SU-DHL-6 (cell line): ENCODE measurements around the gene KCTD19.

Experiments
- H2AFZ ChIP-seq: fragments of 200-600 bp; sonication (generic); 2 replicates; pipeline ENCODE4 v1.6.1; 2014; ENCODE audit warnings: low read depth, mild to moderate bottlenecking, moderate library complexity, mixed read lengths, antibody characterized with exemption, low read length; ENCODE audit not compliant: severe bottlenecking
- H3F3A ChIP-seq: fragments of 200-600 bp; shearing (Covaris generic); 2 replicates; pipeline ENCODE4 v1.6.0; 2016; ENCODE audit warnings: antibody characterized with exemption, mild to moderate bottlenecking; ENCODE audit not compliant: insufficient read depth
- H3K27ac ChIP-seq: fragments of 200-600 bp; sonication (generic); 2 replicates; pipeline ENCODE4 v1.5.1; 2016; ENCODE audit warnings: low read depth, mild to moderate bottlenecking, low read length, moderate library complexity, mixed read lengths
- H3K27me3 ChIP-seq: fragments of 200-600 bp; sonication (generic), shearing (Covaris generic); 2 replicates; pipeline ENCODE4 v1.6.0; 2014; ENCODE audit warnings: mild to moderate bottlenecking, low read length
- H3K36me3 ChIP-seq: fragments of 200-600 bp; sonication (generic); 2 replicates; pipeline ENCODE4 v1.6.1; 2014; ENCODE audit warnings: mild to moderate bottlenecking, low read length, mixed read lengths
- H3K4me2 ChIP-seq: fragments of 300-600, 200-600 bp; shearing (Covaris generic), sonication (generic); 2 replicates; pipeline ENCODE4 v1.6.0; 2014; ENCODE audit warnings: low read length, low read depth, mild to moderate bottlenecking; ENCODE audit not compliant: poor library complexity, severe bottlenecking
- H3K4me3 ChIP-seq: fragments of 200-600 bp; sonication (generic); 2 replicates; pipeline ENCODE4 v1.5.1; 2014; ENCODE audit warnings: antibody characterized with exemption, low read length, mild to moderate bottlenecking, mixed read lengths; ENCODE audit not compliant: insufficient read depth, poor library complexity, severe bottlenecking
- H3K79me2 ChIP-seq: fragments of 200-600 bp; sonication (generic); 2 replicates; pipeline ENCODE4 v1.6.1; 2014; ENCODE audit warnings: mild to moderate bottlenecking, low read length, moderate library complexity; ENCODE audit not compliant: insufficient read depth
- H3K9ac ChIP-seq: fragments of 200-600 bp; sonication (generic); 2 replicates; pipeline ENCODE4 v1.7.0; 2014; ENCODE audit warnings: mild to moderate bottlenecking, low read length
- H3K9me2 ChIP-seq: fragments of 200-600 bp; sonication (generic); replicated peaks from 2 replicates; pipeline ENCODE4 v1.6.1; 2014; ENCODE audit warnings: low read length; ENCODE audit not compliant: insufficient read depth
- H3K9me3 ChIP-seq: fragments of 200-600 bp; sonication (generic); 2 replicates; pipeline ENCODE4 v1.6.1; 2014; ENCODE audit warnings: low read length, mixed read lengths; ENCODE audit not compliant: insufficient read depth
- H4K20me1 ChIP-seq: fragments of 200-600 bp; sonication (generic); 2 replicates; pipeline ENCODE4 v1.6.1; 2014; ENCODE audit warnings: low read depth, mild to moderate bottlenecking, antibody characterized with exemption, low read length, moderate library complexity, mixed read lengths
- EZH2phosphoT487 ChIP-seq: fragments of 200-600 bp; sonication (generic), shearing (Covaris generic); conservative IDR thresholded peaks from 2 replicates; pipeline ENCODE4 v1.6.1; 2018; ENCODE audit warnings: mild to moderate bottlenecking, antibody characterized with exemption, low read length, moderate library complexity, mixed read lengths
- TF ChIP-seq, protein P1 (sequence below): fragments of 200-600 bp; sonication (generic); IDR thresholded peaks from one replicate; pipeline ENCODE4 v1.5.1; 2017; ENCODE audit warnings: antibody characterized with exemption, mild to moderate bottlenecking, low read length, moderate library complexity; ENCODE audit not compliant: insufficient read depth, poor library complexity, severe bottlenecking

Gene KCTD19

GRCh38 chr16:67302970-67303369 lies 23.6 kb downstream of the KCTD19 start:
- no peak overlapping the region for H3K4me3 ChIP-seq
- TF ChIP-seq, protein P1, sequence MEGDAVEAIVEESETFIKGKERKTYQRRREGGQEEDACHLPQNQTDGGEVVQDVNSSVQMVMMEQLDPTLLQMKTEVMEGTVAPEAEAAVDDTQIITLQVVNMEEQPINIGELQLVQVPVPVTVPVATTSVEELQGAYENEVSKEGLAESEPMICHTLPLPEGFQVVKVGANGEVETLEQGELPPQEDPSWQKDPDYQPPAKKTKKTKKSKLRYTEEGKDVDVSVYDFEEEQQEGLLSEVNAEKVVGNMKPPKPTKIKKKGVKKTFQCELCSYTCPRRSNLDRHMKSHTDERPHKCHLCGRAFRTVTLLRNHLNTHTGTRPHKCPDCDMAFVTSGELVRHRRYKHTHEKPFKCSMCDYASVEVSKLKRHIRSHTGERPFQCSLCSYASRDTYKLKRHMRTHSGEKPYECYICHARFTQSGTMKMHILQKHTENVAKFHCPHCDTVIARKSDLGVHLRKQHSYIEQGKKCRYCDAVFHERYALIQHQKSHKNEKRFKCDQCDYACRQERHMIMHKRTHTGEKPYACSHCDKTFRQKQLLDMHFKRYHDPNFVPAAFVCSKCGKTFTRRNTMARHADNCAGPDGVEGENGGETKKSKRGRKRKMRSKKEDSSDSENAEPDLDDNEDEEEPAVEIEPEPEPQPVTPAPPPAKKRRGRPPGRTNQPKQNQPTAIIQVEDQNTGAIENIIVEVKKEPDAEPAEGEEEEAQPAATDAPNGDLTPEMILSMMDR: no peak
- no peak for TF ChIP-seq EZH2phosphoT487
- no peaks in the 10 kb centered on the region for H4K20me1 ChIP-seq
- no peaks in the 10 kb centered on the region for H3K27me3 ChIP-seq
- no peaks in the 10 kb centered on the region for H3K9me3 ChIP-seq
- no peaks in the 10 kb centered on the region for H3K36me3 ChIP-seq
- H3K27ac ChIP-seq: no peak overlapping the region
- no peak overlapping the region for H3K4me2 ChIP-seq
- H3F3A ChIP-seq: no peaks in the 10 kb centered on the region
- H3K79me2 ChIP-seq: no peaks in the 10 kb centered on the region
- no peaks in the 10 kb centered on the region for H3K9me2 ChIP-seq
- no peak overlapping the region for H3K9ac ChIP-seq
- H2AFZ ChIP-seq: no peak overlapping the region

GRCh38 chr16:67302076-67302475 lies 24.5 kb downstream of the KCTD19 start:
- Histone ChIP-seq H2AFZ (no peak overlapping the region), H3K4me3 (no peak overlapping the region), H3K9ac (no peak overlapping the region), H3K9me3 (no peaks in the 10 kb centered on the region), H3K9me2 (no peaks in the 10 kb centered on the region), H3K36me3 (no peaks in the 10 kb centered on the region), H3K4me2 (no peak overlapping the region), H3K79me2 (no peaks in the 10 kb centered on the region), H4K20me1 (no peaks in the 10 kb centered on the region), H3K27me3 (no peaks in the 10 kb centered on the region), H3F3A (no peaks in the 10 kb centered on the region), H3K27ac (no peak overlapping the region)
- TF ChIP-seq, protein P1: no peak
- TF ChIP-seq EZH2phosphoT487: no peak

DNA sequence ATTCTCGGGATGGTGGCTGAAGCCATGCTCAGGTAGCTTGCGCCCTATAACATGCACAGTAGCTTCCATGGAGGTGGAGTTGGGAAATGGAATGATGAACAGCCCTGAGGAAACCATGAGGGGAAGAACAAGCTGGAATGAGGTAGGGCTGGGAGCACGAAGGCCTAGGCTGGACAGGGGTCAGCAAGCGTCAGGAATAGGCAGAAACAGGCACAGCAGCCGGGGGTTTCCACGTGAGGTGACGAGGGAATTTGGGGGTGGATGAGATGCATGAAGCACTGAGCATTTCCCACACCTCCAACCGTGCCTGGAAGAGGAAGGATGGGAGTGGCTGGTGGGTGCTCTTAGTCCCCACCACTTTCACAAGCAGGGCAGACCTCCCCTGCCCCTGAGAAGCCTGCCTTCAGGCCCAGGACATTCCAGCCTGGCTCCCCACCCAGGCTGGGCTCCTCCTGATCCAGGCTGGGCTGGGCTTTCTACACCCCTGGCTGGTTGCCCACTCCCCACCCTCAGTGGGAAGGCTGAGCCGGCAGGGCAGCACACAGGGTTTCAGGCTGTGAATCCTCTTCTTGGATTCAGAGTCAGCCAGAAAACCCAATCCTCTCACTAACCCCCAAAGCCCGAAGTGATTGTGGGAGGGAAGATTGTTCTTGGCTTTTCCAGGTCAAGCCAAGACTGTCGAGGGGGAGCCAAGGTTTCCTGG lies 25.3 kb downstream of the KCTD19 start:
- Histone ChIP-seq H3F3A (no peaks in the 10 kb centered on the region), H3K4me3 (no peak overlapping the region), H3K4me2 (no peak overlapping the region), H4K20me1 (no peaks in the 10 kb centered on the region), H3K79me2 (no peaks in the 10 kb centered on the region), H3K27me3 (no peaks in the 10 kb centered on the region), H3K9me3 (no peaks in the 10 kb centered on the region), H3K36me3 (no peaks in the 10 kb centered on the region), H3K27ac (no peak overlapping the region), H3K9ac (no peak overlapping the region), H3K9me2 (no peaks in the 10 kb centered on the region), H2AFZ (no peak overlapping the region)
- TF ChIP-seq, protein P1: no peak
- no peak for TF ChIP-seq EZH2phosphoT487
